ENCODE data around the gene PPP2R2B.

DNA sequence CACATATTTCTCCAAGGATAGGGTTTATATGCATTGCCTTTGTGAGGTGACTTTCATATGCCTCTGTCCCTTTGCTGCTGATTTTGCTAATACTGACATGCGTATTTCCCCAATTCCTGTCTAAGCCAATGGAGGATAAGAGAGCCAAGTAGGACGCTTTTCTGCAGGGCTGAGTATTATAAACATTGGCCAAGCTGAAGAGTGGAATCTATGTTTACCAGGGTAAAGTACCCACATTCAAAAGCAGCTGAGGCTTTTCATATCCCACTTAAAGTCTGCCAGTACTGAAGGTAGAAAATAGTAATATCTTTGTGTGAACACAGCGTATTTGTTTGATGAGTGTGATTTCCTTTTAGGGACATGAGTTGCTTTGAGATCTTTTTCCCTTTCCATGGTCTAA lies 233.7 kb downstream of the PPP2R2B start:
- no peak for TF ChIP-seq YY1 (IDR thresholded peaks at IDR 0.05; ENCODE audit: insufficient read depth, insufficient read length)
- no peak for TF ChIP-seq SUZ12 (IDR thresholded peaks at IDR 0.05; ENCODE audit: extremely low read depth, insufficient read depth, insufficient read length)
- TF ChIP-seq ZNF274 (IDR thresholded peaks at IDR 0.05; ENCODE audit: low read depth, low read length) = no peak

Measured in NT2/D1 (cell line).